Kidney glomerular epithelial cell (primary cell): Measurements from ENCODE around the gene EPS8L1.
A peak's percentile ranks its signal among the peaks of the same experiment; 100 is the strongest.
"Not testable (repeated sequence)": the region's sequence is repeated elsewhere in the genome, so short reads cannot be mapped to it uniquely, and the experiment has no call there.

ENCODE experiments used
- DNase-seq: peaks from one replicate; lab custom pipeline; 2025; lab: John Stamatoyannopoulos, UW

Gene EPS8L1

GRCh38 chr19:55075371-55075998 lies at the start of gene EPS8L1:
Gene EPS8L1 (plus strand): TSS chr19:55075869. CDS start chr19:55076445, 576 bp downstream.
- DNase-seq: peak; percentile 87

DNA sequence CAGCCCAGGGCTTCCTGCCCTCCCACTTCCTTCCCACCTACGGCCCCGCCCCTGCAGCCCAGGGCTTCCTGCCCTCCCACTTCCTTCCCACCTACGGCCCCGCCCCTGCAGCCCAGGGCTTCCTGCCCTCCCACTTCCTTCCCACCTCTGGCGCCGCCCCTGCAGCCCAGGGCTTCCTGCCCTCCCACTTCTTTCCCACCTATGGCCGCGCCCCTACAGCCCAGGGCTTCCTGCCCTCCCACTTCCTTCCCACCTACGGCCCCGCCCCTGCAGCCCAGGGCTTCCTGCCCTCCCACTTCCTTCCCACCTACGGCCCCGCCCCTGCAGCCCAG lies 48.6 kb upstream of the EPS8L1 start:
- not testable (repeated sequence) for DNase-seq

DNA sequence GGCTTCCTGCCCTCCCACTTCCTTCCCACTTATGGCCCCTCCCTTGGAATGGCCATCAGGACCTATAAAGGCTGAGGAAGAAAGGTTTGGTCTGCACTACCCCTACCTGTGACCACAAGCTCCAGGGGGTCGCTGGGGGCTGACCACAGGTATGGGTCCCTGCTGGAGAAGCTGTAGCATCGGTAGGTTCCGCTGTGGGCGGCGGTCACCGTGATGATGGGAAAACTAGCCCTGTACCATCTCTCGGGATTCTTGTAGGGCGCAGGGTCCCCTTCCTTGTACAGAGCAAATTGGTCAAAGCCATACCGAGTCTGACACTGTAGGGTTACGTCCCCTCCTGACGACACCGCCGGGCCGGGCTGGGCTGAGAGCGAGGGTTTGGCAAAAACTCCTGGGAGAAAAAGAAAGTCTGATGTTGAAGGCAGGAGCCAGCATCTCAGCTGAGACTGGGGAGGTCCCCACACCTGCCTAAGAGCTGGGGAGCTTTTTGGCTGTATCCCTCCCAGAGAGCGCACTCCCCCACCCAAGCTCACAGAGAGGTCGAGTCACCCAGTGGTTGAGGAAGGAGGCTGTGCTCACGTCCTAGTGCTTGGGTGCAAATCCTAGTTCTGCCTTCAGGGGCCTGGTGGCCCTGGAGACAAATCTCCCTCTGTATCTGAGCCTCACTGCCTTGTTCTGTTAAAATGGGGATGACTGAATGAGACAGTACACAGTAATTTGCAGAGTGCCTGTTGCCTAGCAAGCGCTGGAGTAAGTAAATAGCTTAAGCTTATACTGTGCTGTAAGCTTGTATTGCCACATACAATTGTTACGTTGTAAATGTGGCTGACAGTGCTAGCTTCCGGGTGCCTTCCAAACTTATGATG lies 48.0 kb upstream of the EPS8L1 start:
- no peak for DNase-seq

DNA sequence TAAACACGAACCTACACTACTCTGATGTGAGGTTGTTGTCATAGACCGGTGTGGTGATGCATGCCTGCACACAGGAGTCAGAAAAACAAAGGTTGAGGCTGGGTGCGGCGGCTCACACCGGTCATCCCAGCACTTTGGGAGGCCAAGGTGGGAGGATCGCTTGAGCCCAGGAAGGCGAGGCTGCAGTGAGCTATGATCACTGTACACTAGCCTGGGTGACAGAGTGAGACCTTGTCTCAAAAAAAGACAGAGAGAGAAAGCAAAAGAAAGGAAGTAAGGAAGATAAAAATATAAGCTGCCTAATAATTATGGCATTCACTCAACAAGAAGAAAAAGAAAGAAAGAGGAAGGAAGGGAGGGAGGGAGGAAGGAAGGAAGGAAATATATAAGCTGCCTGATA lies 46.9 kb upstream of the EPS8L1 start:
- DNase-seq: no peak

DNA sequence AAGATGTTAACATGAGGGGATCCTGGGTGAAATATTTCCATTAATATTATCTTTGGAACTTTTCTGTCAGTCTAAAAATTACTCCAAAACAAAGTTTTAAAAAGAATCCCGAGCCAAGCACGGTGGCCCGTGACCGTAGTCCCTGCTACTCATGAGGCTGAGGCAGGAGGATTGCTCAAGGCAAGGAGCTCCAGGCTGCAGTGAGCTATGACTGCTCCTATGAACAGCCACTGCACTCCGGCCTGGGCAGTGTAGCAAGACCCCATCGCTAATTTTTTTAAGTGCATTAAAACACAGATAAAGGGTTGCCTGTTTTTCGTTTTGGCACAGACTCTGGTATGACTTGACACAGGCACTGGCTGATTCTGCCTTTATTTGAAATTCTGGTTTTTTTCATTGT lies 44.5 kb upstream of the EPS8L1 start:
- DNase-seq: no peak

DNA sequence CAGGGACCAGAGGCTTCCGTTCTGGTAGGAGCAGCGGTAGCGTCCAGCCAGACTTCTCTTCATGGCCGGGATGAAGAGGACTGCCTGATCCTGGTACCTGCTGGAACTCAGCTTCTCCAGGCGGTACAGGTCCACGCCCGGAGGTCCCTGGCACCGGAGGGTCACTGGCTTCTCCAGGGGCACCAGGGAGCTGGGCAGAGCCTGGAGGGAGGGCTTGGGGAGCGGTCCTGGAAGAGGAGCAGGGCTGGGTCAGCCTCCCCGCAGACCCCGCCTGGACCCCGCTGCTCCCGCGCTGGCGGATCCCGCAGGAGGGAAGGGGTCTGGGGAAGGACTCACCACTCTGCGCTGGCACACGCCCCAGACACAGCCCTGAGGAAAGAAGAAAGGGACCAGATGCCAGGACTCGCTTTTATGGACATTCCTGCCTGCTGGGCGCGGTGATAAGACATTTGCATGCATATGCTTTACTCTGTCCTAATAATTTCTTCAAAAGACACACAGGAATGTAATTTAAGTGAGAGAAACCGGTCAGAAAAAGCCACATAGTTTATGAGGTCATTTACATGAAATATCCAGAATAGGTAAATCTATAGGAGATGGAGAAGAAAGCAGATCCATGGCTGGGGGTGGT lies 43.4 kb upstream of the EPS8L1 start:
- DNase-seq: no peak

DNA sequence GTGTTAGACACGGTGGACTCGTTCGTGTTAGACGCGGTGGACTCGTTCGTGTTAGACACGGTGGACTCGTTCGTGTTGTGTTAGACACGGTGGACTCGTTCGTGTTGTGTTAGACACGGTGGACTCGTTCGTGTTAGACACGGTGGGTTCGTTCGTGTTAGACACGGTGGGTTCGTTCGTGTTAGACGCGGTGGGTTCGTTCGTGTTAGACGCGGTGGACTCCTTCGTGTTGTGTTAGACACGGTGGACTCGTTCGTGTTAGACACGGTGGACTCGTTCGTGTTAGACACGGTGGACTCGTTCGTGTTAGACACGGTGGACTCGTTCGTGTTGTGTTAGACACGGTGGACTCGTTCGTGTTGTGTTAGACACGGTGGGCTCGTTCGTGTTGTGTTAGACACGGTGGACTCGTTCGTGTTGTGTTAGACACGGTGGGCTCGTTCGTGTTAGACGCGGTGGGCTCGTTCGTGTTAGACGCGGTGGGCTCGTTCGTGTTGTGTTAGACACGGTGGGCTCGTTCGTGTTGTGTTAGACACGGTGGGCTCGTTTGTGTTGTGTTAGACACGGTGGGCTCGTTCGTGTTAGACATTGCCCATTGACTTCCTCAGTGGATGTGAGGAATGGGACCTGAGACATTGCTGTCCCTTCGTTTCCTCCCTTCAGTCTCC lies 42.6 kb upstream of the EPS8L1 start:
- not testable (repeated sequence) for DNase-seq

DNA sequence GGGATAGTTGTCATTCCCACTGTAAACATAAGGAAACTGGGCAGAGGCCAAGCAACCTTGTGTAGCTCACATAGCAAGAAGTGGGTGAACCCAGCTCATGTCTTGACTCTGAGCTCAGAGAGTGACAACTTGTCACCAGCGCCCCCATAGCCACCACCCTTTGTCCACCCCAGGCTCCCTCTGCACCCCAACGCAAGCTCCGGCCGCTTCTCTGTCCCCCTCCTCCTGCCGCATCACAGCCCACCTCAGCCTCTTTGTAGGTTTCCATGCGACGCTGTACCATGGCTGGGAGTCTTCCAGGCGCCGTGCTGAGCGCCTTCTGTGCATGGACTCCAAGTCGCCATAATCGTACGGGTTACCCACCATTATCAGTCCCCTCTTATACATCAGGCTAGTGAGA lies 40.9 kb upstream of the EPS8L1 start:
- no peak for DNase-seq

- no peak for DNase-seq
Observed at GRCh38 chr19:55036058-55036457, 39.6 kb upstream of the EPS8L1 start.

DNA sequence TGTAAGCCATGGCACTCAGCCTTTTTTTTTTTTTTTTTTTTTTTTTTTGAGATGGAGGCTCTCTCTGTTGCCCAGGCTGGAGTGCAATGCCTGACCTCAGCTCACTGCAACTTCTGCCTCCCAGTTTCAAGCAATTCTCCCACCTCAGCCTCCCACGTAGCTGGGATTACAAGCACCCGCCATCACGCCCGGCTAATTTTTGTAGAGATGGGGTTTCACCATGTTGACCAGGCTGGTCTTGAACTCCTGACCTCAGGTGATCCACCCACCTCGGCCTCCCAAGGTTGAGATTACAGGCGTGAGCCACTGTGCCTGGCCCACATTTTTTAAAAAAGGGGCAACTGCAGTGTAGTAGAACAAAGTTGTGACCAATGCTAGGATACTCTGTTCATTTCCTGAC lies 38.1 kb upstream of the EPS8L1 start:
- not testable (repeated sequence) for DNase-seq

DNA sequence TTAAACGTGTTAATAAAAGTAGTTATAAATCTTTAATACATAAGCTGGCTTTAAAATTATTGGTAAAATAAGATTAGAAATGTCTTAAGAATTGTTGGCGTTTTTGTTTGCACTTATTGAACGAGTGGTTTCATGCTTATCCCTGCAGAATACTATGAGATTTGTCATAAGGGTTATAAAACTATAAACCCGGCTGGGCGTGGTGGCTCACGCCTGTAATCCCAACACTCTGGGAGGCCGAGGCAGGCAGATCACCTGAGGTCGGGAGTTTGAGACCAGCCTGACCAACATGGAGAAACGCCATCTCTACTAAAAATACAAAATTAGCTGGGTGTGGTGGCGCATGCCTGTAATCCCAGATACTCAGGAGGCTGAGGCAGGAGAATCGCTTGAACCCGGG lies 35.0 kb upstream of the EPS8L1 start:
- not testable (repeated sequence) for DNase-seq

DNA sequence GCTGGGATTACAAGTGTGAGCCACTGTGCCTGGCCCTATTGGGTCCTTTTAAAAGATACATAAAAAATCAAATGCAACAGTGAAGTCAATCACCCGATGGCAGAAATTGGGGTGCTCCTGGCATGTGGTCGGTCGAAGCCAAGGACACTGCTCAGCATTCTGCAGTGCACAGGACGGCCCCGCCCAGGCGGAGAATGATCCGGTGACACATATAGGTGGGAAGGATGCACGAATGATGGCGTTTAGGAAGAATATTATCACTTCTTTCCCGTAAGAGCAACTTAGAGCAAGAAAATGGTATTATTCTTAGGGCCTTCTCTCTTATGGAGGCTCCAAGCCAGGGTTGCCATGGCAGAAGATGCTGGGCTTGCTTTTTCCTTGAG lies 34.4 kb upstream of the EPS8L1 start:
- no peak for DNase-seq

DNA sequence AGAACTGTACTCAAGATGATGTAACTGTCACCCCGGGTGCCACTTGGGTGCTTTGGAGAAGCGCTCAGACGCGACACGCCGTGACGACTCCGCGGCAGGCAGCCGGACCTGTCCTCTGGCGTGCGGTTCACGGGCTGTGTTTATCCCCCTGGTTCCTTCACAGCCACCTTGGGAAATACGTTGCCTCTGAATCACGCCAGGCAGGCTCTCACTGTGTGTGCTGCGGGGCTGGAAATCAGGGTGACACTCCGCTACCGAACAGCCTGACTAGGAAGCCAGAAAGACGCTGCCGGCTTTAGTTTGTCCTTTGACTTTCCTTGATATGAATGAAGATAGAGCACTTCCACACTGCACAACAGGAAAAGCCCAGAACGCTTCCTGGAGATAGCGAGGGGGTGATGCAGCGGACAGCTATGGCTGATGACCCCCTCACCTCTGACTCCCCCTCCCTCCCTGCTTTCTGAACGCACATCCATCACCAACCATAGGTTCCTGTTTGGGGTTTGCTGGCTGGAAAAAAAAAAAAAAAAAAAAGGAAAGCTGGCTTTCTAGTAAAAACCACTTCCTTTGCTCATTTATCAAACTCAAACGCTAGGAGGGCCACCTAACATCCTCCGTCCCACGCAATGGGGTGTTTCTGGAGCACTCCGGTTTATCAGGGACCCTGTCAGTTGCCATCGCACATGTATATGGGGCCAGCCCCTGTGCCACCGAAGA lies 33.9 kb upstream of the EPS8L1 start:
- no peak for DNase-seq

GRCh38 chr19:55042344-55042678 lies 33.4 kb upstream of the EPS8L1 start:
- DNase-seq: no peak

- no peak for DNase-seq
Observed at GRCh38 chr19:55042688-55043087, 33.0 kb upstream of the EPS8L1 start.

DNA sequence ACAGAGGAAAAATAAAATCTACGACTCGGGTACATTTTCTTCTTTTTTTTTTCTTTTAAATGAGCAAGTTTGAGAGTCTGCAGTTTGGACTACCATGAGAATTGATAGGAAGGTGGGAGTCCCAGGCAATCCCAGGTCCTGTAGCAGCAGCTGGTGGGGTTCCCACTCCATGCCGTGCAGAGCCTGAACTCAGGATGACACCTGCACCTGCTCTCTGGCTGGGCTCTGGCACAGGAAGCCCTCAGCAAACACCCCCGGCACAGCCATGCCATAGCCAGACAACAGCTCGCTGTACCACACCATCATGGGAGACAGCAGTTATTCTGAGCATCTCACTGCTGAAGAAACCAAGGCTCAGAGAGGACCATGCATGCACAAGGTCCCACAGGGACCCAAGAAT lies 31.4 kb upstream of the EPS8L1 start:
- no peak for DNase-seq

DNA sequence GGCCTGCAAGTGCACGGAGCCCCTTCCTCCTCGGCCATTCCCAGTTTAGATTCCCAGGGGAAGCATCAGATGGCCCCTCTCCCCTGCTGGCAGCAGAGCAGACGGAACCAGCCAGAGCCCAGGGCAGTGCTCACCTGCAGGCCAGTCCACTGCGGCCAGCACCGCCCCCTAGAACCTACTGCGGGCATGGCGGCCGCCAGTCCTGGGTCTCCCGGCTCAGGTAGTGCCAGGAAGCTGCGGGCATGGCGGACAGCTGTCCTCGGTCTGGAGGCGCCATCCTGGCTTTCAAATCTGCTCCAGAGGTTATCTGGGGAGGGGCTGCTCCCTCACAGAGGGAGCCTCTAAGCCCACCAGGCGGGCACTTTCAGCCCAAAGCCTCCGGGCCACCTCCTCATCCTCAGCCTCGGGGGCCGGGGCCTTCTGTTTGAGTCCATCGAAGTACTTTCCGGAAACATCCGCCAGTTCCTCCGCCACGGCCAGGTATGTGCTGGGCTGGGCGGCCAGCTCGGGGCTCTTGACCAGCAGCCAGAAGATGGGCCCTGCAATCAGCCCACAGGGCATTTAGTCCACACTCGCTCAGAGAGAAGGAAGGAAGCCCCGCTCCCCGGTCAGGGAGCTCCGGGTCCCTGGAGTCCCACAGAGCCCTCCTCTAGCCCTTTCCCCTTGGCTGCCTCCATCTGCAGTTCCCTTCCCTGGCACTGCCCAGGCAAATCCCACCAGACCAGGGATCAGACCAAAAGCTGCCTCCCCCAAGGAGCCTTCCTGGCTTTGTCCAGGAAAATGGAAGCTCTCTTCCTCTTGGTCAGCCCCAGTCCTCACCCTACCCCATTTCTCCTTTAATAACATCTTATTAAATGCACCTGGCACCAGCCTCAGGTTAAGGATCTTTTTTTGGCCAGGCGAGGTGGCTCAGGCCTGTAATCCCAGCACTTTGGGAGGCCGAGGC lies 30.6 kb upstream of the EPS8L1 start:
- no peak for DNase-seq

DNA sequence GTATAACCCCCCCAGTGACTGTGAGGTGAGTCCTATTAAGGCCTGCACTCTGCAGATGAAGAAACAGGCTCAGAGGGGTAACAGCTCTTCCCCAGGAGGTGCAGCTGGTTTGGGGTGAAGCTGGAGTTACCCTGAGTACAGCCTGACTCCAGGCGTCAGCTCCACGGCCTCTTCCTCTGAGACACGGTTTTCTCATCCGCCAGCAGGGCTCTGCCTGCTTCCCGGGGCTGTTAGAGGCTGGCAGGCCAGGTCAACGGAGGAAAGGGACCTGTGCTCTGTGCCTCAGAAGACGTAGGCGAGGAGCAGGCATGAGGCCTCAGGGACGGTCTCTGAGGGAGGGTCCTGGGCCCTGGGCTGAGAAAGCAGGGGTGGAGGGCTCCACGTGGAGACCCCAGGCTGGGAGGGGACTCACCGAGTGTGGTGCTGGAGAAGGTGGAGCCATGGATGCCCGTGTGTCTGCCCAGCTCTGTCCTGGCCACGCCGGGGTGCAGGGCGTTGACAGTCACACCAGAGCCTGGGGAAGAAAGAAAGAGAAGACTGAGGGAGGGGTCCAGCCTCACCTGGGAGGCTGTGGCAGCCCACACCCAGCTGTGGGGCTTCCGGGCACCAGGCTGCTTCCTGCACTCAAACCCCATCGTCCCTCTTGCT lies 28.6 kb upstream of the EPS8L1 start:
- no peak for DNase-seq

- DNase-seq: no peak
Observed at GRCh38 chr19:55047951-55048350, 27.7 kb upstream of the EPS8L1 start.

DNA sequence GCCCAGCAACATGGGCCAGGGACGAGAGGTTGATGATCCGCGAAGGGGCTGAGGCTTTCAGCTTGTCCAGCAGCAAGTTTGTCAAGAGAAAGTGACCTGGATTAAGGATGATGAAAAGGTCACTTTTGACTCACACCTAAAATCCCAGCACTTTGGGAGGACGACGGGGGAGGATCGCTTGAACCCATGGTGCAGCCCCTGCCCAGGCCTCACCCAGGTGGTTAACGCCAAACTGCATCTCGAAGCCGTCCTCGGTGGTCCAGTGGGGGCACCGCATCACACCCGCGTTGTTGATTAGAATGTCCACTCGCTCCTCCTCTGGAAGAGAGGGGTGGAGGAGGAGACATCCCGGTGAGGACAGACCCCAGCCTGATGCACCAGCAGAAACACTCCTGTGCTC lies 27.2 kb upstream of the EPS8L1 start:
- DNase-seq: no peak
